ENCODE measurements around the gene SATB1.

The SATB1 gene

GRCh38 chr3:18308096-18308650 is 117.0 kb downstream of the SATB1 start:
- no peak overlapping the region for H3K27ac Mint-ChIP-seq
- ATAC-seq = no peak

GRCh38 chr3:18307529-18307928 is 117.6 kb downstream of the SATB1 start:
- H3K27me3 Mint-ChIP-seq = no peaks in the 10 kb centered on the region
- no peaks in the 10 kb centered on the region for H3K36me3 Mint-ChIP-seq
- no peak overlapping the region for H3K27ac Mint-ChIP-seq
- H3K4me3 Mint-ChIP-seq = no peak overlapping the region
- no peaks in the 10 kb centered on the region for H3K9me3 Mint-ChIP-seq
- H3K4me1 Mint-ChIP-seq = no peaks in the 10 kb centered on the region
- ATAC-seq = no peak

More at GRCh38 chr3:18308096-18308650, 117.0 kb downstream of the SATB1 start:
- no peaks in the 10 kb centered on the region for H3K9me3 Mint-ChIP-seq
- no peaks in the 10 kb centered on the region for H3K4me1 Mint-ChIP-seq
- H3K27me3 Mint-ChIP-seq = no peaks in the 10 kb centered on the region
- no peak overlapping the region for H3K4me3 Mint-ChIP-seq
- H3K36me3 Mint-ChIP-seq = no peaks in the 10 kb centered on the region

DNA sequence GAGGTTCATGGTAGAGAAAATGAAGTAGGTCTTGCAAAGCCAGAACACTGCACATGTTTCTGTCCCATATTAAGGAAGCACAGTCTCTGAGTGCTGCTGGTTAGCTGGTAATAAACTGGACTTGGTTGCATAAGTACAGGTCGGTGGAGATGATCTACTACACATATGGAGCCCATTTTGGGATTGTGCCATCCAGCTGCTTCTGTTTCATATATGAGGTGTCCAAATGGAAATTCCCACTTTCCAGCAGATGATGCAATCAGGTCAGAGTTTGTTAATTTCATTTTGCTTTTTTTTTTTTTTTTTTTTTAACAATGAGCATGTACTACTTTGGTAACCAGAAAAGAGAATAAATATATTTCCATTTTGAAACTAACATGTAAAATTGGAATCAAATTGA is 122.6 kb downstream of the SATB1 start:
- no peak for ATAC-seq
- no peaks in the 10 kb centered on the region for H3K36me3 Mint-ChIP-seq
- H3K27me3 Mint-ChIP-seq = peaks cover 10% of the 10 kb centered on the region
- no peak overlapping the region for H3K27ac Mint-ChIP-seq
- no peaks in the 10 kb centered on the region for H3K4me1 Mint-ChIP-seq
- H3K4me3 Mint-ChIP-seq = no peak overlapping the region
- peaks cover 5% of the 10 kb centered on the region for H3K9me3 Mint-ChIP-seq

DNA sequence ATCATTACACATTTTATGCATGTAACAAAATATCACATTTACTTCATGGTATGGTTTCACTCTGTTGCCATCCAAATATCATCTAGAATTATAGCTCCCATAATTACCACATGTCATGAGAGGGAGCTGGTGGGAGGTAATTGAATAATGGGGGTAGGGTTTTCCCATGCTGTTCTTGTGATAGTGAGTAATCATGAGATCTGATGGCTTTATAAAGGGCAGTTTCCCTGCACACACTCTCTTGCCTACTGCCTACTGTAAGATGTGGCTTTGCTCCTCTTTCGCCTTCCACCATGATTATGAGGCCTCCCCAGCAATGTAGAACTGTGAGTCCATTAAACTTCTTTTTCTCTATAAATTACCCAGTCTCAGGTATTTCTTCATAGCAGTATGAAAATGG is 123.4 kb downstream of the SATB1 start:
- Mint-ChIP-seq H3K4me1 (no peaks in the 10 kb centered on the region), H3K27me3 (peaks cover 10% of the 10 kb centered on the region), H3K36me3 (peaks cover 4% of the 10 kb centered on the region), H3K27ac (no peak overlapping the region), H3K9me3 (peaks cover 12% of the 10 kb centered on the region), H3K4me3 (no peak overlapping the region)
- no peak for ATAC-seq

DNA sequence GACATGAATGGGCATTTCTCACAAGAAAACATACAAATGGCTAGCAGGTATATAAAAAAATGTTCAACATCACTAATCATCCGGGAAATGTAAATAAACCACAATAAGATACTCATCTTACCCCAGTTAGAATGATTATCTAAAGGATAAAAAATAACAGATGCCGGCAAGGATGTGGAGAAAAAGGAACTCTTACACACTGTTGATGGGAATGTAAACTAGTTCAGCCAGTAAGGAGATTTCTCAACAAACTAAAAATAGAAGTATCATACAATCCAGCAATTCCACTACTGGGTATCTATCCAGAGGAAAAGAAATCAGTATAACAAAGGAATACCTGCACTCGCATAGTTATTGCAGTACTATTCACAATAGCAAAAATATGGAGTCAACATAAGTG is 124.2 kb downstream of the SATB1 start:
- peaks cover 10% of the 10 kb centered on the region for H3K27me3 Mint-ChIP-seq
- peaks cover 5% of the 10 kb centered on the region for H3K36me3 Mint-ChIP-seq
- no peaks in the 10 kb centered on the region for H3K4me1 Mint-ChIP-seq
- H3K9me3 Mint-ChIP-seq = peaks cover 12% of the 10 kb centered on the region
- H3K27ac Mint-ChIP-seq = no peak overlapping the region
- no peak for ATAC-seq
- H3K4me3 Mint-ChIP-seq = no peak overlapping the region

- ATAC-seq = no peak
- Mint-ChIP-seq H3K4me1 (no peaks in the 10 kb centered on the region), H3K27ac (no peak overlapping the region), H3K9me3 (peaks cover 12% of the 10 kb centered on the region), H3K4me3 (no peak overlapping the region), H3K27me3 (peaks cover 20% of the 10 kb centered on the region), H3K36me3 (peaks cover 5% of the 10 kb centered on the region)
Measured at GRCh38 chr3:18297126-18297525, 128.0 kb downstream of the SATB1 start.
